ENCODE measurements around the gene GAS6. TPM values are rescaled to one million over a fixed set of nuclear protein-coding genes. Genes with fewer than 3 reads are reported as not detected.

Gene GAS6
- total RNA-seq, 1 experiment from 2014 or later = 28.1 TPM

- DNase-seq (ENCODE audit: low read depth, low spot score) = no peak
- H3K27ac ChIP-seq (ENCODE audit: low read length) = no peak overlapping the region
- ChIA-PET CTCF (no interaction called here), POLR2A (no interaction called here)
- peaks cover 7% of the 10 kb centered on the region for H3K4me1 ChIP-seq (ENCODE audit: control insufficient read depth, insufficient read depth, low read length)
- no peaks in the 10 kb centered on the region for H3K27me3 ChIP-seq (ENCODE audit: control insufficient read depth, insufficient read depth, low read length)
- H3K4me3 ChIP-seq (ENCODE audit: low read depth in 2 of 2, low read length in 2 of 2) = no peak overlapping the region
- intact Hi-C loops (cut with micrococcal nuclease; ENCODE audit: unreplicated experiment) (no loop called here), in situ Hi-C loops (cut with HindIII; ENCODE audit: low pct_unique_long_range_greater_than_20kb, low sequenced_read_pairs) (no loop called here)
- no peak for ATAC-seq
- BruUV-seq (replicated peaks) = no TSS peak
- TF ChIP-seq POLR2AphosphoS5 (IDR thresholded peaks at IDR 0.05; ENCODE audit: low read depth, low read length) (no peak), REST (IDR thresholded peaks at IDR 0.05; ENCODE audit: insufficient read depth in 1 of 2, low read depth in 2 of 2, low read length in 1 of 2) (no peak), SIN3A (IDR thresholded peaks at IDR 0.05; ENCODE audit: borderline replicate concordance, insufficient read depth, low read depth, low read length) (no peak), TCF7L2 (IDR thresholded peaks at IDR 0.05; ENCODE audit: low read depth, low read length) (no peak)
- TF ChIP-seq, protein P1, sequence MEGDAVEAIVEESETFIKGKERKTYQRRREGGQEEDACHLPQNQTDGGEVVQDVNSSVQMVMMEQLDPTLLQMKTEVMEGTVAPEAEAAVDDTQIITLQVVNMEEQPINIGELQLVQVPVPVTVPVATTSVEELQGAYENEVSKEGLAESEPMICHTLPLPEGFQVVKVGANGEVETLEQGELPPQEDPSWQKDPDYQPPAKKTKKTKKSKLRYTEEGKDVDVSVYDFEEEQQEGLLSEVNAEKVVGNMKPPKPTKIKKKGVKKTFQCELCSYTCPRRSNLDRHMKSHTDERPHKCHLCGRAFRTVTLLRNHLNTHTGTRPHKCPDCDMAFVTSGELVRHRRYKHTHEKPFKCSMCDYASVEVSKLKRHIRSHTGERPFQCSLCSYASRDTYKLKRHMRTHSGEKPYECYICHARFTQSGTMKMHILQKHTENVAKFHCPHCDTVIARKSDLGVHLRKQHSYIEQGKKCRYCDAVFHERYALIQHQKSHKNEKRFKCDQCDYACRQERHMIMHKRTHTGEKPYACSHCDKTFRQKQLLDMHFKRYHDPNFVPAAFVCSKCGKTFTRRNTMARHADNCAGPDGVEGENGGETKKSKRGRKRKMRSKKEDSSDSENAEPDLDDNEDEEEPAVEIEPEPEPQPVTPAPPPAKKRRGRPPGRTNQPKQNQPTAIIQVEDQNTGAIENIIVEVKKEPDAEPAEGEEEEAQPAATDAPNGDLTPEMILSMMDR (IDR thresholded peaks at IDR 0.05) = no peak
- no peaks in the 10 kb centered on the region for H3K36me3 ChIP-seq (ENCODE audit: control insufficient read depth, insufficient read depth, low read length)
- no peaks in the 10 kb centered on the region for H3K9me3 ChIP-seq (ENCODE audit: control insufficient read depth, insufficient read depth, low read depth, low read length)
Observed at GRCh38 chr13:113845055-113845454, 18.8 kb downstream of the GAS6 start.

DNA sequence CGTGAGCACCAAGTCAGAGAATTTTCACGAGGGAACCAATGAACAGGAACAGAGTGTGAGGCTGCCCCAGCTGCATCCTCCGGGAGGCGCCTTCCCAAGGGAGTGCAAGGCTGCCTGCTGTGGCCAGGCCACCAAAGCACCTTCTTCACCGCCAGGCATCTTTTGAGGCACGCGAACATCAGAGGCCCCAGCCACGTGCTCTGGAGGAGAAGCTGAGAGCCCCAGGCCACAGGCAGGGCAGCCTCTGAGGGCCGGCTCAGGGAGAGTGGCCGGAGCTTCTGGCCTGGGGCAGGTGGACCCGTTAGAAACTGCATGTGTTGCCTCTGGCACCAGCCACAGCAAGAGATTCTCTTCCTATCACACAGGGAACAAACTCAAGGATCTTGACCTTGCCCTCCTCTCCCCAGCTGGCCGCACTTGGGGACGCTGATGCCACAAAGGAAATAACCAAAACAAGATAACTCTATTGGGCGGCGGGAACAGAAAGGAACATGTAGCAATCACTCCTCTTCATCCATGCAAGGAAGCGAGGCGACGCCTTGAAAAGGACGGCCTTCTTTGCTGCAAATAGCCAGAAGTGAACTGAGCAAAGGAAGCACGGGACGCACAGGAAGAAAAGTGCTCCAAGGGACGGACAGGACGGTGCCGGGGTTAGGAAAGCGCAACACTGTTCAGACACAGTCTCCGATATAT lies 19.9 kb downstream of the GAS6 start:
- Histone ChIP-seq H3K9me3 (ENCODE audit: control insufficient read depth, insufficient read depth, low read depth, low read length) (no peaks in the 10 kb centered on the region), H3K4me1 (ENCODE audit: control insufficient read depth, insufficient read depth, low read length) (peaks cover 17% of the 10 kb centered on the region), H3K4me3 (ENCODE audit: low read depth in 2 of 2, low read length in 2 of 2) (no peak overlapping the region), H3K36me3 (ENCODE audit: control insufficient read depth, insufficient read depth, low read length) (no peaks in the 10 kb centered on the region), H3K27ac (ENCODE audit: low read length) (no peak overlapping the region), H3K27me3 (ENCODE audit: control insufficient read depth, insufficient read depth, low read length) (no peaks in the 10 kb centered on the region)
- intact Hi-C loops (cut with micrococcal nuclease; ENCODE audit: unreplicated experiment) (no loop called here), in situ Hi-C loops (cut with HindIII; ENCODE audit: low pct_unique_long_range_greater_than_20kb, low sequenced_read_pairs) (no loop called here)
- DNase-seq (ENCODE audit: low read depth, low spot score) (no peak), ATAC-seq (no peak)
- TF ChIP-seq TCF7L2 (IDR thresholded peaks at IDR 0.05; ENCODE audit: low read depth, low read length) = no peak
- TF ChIP-seq, protein P1 (IDR thresholded peaks at IDR 0.05) = no peak
- ChIA-PET POLR2A (no interaction called here), CTCF (no interaction called here)
- BruUV-seq (replicated peaks) = no TSS peak
